Adrenal gland (tissue), 5 donors: ENCODE data around the gene TATDN2.
A peak's percentile ranks its signal among the peaks of the same experiment; 100 is the strongest.

Experiments
- POLR2A ChIP-seq, 2 donors: fragments of 450-650 bp; IDR thresholded peaks; one replicate each; pipeline ENCODE4 v1.6.1; 2017; ENCODE audit warnings: antibody characterized with exemption in 2 of 2, mild to moderate bottlenecking in 2 of 2, moderate library complexity in 1 of 2
- TF ChIP-seq, protein P1 (sequence below), 6 experiments: fragments of 450-650 bp in 4 of 6; fragments of 200-600 bp in 2 of 6; sonication (generic) in 1 of 6; IDR thresholded peaks; 1 replicate in 5 of 6; 2 replicates in 1 of 6; pipeline versions ENCODE4 v1.5.1 to v1.8.0; 2016 to 2021; ENCODE audit warnings: antibody characterized with exemption in 6 of 6, mild to moderate bottlenecking in 2 of 6, moderate library complexity in 1 of 6
- donor health status: DM: no; HTN: no; CAD: no.

GRCh38 chr3:10286596-10287295, 38.5 kb downstream of the TATDN2 start:
- TF ChIP-seq, protein P1, sequence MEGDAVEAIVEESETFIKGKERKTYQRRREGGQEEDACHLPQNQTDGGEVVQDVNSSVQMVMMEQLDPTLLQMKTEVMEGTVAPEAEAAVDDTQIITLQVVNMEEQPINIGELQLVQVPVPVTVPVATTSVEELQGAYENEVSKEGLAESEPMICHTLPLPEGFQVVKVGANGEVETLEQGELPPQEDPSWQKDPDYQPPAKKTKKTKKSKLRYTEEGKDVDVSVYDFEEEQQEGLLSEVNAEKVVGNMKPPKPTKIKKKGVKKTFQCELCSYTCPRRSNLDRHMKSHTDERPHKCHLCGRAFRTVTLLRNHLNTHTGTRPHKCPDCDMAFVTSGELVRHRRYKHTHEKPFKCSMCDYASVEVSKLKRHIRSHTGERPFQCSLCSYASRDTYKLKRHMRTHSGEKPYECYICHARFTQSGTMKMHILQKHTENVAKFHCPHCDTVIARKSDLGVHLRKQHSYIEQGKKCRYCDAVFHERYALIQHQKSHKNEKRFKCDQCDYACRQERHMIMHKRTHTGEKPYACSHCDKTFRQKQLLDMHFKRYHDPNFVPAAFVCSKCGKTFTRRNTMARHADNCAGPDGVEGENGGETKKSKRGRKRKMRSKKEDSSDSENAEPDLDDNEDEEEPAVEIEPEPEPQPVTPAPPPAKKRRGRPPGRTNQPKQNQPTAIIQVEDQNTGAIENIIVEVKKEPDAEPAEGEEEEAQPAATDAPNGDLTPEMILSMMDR (IDR thresholded peaks at IDR 0.05): peak in 3 of 6 experiments; percentile 29 to 50 (median 33)
- TF ChIP-seq POLR2A (IDR thresholded peaks at IDR 0.05): no peak
